AG08396 (cell line): ENCODE results near the gene RASSF1.
A peak's percentile ranks its signal among the peaks of the same experiment; 100 is the strongest.
"Not testable (repeated sequence)": the region's sequence is repeated elsewhere in the genome, so short reads cannot be mapped to it uniquely, and the experiment has no call there.

Experiments
- DNase-seq: peaks from one replicate; pipeline ENCODE4 v3.0.0; 2012; ENCODE audit warnings: low spot score, mixed read lengths

Gene RASSF1

GRCh38 chr3:50323614-50324199 is 16.9 kb downstream of the RASSF1 start:
- no peak for DNase-seq

DNA sequence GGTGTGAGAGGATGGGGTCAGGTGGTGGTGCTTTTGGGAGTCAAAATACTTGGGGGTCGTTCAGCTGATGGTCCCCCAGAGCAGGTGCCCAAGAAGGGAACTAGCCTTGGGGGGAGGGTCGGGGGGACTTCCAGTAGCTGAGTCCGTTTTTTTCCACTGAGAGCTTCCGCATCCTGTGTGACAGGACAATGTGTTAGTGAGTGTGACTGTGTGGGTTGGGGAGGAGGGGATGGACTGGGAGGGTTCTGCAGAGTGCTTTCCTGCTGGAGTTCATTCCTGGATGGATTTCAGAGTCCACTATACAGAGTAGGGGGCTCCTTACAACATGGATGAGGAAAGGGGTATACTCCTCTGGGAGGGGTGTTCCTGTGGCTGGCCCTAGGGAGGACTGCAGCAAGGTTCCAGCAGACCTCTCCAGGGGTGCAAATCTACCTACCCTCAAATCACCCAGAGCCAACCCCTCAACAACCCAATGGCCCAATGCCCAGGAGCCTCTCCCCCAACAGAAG is 17.5 kb downstream of the RASSF1 start:
- DNase-seq = no peak

DNA sequence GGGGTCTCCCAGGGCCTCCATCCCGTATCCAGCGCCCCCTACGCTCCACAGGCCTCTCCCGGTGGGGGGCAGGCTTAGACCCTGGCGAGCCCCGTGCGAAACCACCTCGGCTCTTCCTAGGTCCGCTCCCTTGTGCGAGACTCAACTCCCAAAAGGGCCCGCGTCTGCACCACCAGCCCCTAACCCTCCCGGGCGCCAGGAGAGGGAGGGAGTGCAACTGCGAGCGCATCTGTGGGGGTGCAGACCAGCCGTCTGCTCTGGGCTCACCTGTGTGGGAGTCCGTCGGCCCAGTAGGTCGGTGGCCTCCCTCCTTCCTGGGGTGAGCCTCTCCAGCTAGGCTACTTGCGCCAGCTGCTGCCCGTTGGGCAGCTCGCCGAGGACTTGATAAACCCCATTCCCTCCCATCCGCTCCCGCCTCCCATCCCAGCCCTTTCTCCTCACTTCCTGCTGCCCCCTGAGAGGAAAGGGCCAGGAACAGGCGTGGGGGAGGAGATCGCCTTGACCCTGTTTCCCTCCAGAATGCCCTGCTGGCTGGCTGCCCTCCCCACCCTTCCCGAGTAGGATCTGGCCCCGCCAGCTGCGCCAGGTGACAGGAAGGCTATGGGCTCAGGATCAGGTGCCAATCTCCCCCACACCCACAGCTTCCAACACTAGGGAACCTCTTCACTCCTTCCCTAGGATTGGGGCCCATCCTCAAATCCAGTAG is 18.1 kb downstream of the RASSF1 start, which contains the start of gene HYAL2:
Gene HYAL2 (minus strand): TSS at position 360 of the 706 bp plus-strand sequence. CDS start 2,256 bp downstream, outside the sequence.
- DNase-seq = no peak

DNA sequence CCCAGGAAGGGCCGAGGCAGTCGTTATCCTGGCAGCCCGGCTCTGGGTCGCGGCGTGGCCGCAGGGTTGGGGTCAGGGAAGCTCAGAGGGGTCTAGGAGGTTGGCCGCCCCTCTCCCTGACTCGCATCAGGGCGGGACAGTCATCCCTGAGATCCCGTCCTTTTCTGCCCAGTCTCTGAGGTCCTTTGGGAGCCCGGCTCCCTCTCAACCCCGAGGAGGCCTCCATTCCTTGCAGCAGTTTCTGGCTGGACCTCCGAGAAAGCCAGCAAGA is 18.6 kb downstream of the RASSF1 start:
- DNase-seq = no peak

DNA sequence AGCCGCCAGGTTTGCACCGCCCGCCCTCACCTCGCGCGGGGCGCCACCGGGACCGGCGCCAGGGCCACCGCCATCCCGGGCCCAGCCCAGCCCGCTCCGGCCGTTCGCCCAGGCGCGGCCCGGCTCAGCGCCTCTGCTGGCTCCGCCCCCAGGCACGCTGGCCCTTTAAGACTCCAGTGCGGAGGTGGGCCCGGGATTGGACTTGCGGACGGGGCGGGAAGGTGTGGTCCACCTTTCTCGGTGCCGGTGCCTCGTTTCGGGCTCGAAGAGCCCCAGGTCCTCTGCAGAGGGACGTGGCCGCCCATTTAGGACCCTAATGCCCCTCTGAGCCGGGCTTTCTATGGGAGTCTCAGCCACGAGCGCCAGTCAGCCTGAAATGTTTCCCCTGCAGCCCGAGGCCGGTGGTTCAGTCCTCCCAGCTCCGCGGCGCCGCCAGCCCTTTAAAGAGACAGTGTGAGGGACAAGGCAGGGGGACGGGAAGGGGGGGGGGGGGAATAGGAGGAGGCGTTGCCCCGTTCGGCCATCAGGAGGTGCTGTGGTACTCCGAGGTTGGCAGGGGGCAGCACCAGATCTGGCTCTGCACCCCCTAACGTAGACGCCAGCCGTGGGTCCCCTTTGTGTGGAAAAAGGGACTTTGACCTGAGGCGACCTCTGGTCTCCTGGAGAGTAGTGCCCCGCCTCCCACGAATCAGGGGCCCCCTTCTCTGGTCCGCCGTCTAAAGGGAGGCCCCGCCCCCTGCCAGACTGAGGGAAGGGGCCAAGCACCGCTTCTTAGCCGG is 19.1 kb downstream of the RASSF1 start:
- DNase-seq = peak; percentile 95

DNA sequence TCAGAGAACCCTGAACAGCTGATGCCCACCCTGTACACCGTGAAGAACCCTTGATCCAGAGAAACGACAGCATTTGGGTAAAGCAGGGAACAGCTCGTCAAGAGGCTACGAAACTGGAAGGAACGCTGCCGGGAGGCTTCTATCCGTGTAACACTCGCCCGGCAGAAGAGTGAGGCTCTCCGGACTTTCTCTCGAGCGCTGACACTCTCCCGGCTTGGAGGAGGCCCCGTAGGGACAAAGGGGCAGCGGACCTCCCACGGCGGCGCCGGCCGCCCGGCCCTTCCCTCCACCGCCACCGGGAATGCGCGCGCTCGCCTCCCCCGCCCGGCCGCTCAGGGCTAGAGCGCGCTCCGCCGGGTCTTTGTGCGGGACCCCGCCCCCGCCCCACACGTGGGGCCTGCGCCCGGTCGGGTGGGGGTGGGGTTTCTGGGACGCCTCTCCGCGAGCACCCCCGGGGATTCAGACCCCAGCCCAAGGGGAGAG is 19.7 kb downstream of the RASSF1 start:
- DNase-seq = peak; percentile 88

DNA sequence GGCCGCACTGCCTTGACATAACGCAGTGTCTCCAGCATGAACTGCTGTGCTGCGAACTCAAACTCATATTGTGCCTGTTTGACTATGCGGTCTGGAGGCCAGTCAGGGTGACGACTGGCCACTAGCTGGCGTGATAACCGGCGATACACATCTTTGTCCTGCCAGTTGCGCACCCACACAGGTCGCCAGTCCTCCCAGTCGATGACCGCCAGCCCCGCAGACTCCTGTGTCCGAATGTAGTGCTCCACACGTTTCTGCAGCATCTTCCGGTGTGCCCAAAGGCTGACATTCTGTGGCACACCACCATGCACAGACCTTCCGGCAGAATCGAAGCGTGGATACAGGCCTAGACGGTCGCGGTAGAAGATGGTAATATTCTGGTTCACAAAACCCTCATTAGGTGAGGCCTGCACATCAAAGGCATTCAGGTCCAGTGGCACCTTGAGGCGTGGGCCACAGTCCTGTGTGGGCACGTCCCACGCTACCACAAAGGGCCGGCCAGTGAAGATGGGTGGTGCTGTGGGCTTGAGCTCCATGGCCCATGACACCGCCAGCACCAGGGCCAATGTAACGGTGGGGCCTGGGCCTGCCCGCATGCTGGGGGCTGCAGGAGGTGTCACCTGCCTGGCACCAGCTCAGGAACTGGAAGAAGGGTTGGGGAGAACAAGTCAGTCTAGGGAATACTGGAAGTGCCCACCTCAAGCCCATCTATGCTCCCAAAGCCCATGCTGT is 20.6 kb downstream of the RASSF1 start:
- DNase-seq = no peak

DNA sequence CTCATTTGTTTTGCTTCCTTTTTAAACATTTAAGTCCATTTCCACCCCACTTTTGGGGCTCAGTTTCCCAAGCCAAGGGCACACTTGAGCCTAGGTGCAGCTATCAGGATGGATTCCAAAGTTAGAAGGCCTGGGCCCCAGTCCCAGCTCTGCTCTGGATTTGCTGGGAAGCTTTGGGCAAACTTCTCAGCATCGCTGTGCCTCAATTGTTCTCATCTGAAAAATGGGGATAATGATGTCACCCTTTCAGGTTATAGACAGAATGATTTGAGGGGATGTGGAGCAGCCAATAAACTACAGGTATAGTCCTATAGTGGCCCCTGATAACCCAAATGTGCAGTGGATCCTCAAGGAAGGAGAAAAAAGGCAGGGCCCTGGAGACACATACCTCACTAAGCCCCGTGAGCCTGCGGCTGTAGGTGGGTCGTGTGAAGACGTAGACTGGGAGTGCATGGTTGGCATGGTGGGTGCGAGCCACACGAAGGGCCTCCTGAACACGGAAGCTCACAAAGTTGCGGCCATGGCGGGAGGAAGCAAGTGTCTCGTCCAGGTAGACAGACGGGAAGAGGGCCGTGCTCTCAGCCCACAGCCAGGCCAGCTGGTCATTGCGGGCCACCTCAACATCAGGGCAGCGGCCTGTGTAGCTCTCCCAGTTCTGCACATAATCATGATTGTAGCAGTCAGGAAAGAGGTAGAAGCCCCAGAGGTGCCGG is 21.3 kb downstream of the RASSF1 start:
- no peak for DNase-seq

- no peak for DNase-seq
Observed at GRCh38 chr3:50318615-50319014, 22.0 kb downstream of the RASSF1 start.

- no peak for DNase-seq
Observed at GRCh38 chr3:50318163-50318562, 22.5 kb downstream of the RASSF1 start.

- DNase-seq = no peak
Observed at GRCh38 chr3:50317300-50317699, 23.3 kb downstream of the RASSF1 start.

DNA sequence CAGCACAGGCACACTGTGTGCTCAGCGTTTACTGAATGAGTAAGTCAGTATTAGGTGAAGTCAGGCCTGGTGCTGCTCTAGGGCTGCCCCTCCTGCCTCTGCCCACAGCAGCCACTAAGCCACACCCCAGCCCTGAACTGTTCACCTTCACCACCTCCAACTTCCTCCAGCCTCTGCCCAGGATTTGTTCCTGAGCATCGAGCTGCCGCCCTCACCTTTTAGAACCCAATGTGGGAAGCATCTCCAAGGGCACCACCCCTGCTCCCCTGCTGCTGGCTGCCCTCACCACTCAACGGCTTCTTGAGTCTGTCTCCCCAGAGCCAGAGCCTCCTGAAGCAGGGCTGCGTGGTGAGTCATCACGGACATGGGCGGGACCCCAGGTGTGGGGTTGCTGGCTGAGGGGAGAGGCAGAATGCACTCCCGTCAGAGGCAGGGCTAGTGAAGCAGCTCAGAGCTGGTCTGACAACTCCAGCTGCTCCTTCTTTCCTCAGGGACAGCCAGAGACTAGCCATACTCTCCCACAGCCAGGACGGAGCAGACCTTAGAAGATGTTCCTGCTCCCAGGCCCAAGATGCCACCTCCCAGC is 23.9 kb downstream of the RASSF1 start:
- no peak for DNase-seq

DNA sequence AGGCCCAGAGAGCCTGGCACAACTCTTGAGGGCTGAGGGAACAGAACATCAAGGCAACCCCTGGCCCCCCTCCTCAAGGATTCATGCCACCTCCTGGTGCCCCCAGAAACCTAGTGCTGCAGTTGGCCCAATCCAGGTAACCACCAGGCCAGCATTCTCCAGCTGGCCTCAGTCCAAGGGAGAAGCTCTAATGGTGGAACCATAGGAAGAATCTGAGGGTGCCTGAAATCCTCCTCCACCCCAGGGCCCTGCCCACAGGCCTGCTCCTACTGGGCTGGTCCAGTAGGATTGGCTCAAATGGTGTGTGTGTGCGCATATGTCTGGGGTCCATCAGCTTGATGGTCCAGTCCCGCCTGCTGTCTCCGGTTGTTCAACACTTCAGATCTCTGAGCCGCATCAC is 25.8 kb downstream of the RASSF1 start:
- DNase-seq = no peak

- no peak for DNase-seq
Observed at GRCh38 chr3:50314342-50314741, 26.3 kb downstream of the RASSF1 start.

DNA sequence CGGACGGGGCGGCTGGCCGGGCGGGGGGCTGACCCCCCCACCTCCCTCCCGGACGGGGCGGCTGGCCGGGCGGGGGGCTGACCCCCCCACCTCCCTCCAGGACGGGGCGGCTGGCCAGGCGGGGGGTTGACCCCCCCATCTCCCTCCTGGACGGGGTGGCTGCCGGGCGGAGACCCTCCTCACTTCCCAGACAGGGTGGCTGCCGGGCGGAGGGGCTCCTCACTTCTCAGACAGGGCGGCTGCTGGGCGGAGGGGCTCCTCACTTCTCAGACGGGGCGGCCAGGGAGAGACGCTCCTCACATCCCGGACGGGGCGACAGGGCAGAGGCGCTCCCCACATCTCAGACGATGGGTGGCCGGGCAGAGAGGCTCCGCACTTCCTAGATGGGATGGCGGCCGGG is 28.6 kb downstream of the RASSF1 start:
- DNase-seq = not testable (repeated sequence)

GRCh38 chr3:50304601-50305000 is 36.0 kb downstream of the RASSF1 start:
- DNase-seq = peak; percentile 65

DNA sequence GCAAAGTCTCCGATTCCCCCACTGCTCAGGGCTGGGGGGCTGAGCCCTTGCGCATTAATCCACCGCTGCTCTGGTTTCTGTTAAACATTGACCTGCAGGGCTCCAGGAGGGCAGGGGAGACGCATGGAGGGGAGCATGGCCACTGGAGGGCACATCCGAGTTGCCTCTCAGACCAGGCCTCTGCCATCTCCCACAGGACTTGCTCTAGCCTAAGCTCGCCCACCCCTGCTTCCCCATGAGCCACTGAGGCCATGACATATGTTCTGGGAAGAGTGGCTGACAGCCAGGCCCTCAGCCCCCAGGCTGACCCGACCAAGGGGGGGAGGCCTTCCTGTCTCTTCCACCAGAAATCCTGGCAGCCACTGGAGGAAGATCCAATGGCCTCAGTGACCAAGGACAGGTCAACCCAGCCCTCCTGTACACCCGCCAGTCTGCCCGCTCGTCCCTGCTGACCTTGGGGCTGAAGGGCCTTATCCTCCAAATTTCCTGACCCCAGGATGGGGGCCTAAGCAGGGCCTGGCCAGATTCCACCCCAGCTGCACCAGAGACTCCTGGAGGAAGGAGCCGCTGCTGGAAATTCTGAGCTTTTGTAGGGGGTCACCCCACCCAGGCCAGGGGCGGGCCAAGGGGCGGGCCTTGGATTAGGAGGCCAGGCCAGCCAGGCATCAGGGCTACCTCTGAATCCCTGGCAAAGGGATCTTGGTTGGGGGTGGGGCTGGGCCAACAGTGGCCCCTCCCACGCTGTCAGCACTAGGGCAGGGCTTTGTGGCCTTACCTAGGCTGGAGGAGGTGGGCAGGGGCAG is 37.4 kb downstream of the RASSF1 start, which contains the start of gene HYAL1:
Gene HYAL1 (minus strand): TSS at position 562 of the 803 bp plus-strand sequence. CDS start 618 bp downstream, outside the sequence.
- no peak for DNase-seq

- no peak for DNase-seq
Observed at GRCh38 chr3:50302095-50303012, 38.3 kb downstream of the RASSF1 start.

DNA sequence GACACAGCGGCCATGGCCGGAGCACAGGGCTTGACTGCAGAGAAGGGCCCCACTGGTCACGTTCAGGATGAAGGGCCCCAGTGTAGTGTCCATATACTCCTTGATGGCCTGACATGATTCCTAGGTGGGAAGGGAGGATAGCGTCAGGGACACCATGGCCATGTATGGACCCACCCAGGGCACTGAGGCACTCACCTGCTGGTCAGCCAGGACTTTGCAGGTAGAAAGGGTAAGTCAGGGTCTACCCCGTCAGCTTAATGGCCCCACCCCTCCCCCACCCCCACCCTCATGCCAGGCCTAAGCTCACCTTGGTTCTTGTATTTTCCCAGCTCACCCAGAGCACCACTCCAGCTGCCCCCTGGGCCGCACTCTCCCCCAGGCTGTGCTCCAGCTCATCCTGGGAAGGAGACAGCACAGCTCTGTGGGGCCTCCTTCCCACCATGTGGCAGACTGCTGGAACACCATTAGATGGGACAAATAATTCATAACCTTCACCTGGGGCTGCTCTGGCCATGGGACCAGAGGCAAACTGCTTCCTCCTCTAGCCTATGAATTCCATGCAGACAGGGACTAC is 39.9 kb downstream of the RASSF1 start:
- no peak for DNase-seq
